Measurements from ENCODE around the gene ASPG. TPM values are rescaled to one million over a fixed set of nuclear protein-coding genes. Genes with fewer than 3 reads are reported as not detected.

ASPG gene
- polyA plus RNA-seq, 1 experiment = 0.12 TPM

- Histone ChIP-seq H3K27me3 (ENCODE audit: control insufficient read depth, insufficient read depth, low read length) (peaks cover 10% of the 10 kb centered on the region; the same call in 1 of the 2 replicates), H3K36me3 (ENCODE audit: control insufficient read depth, insufficient read depth, low read length) (no peaks in the 10 kb centered on the region), H3K4me3 (ENCODE audit: low read depth, low read length) (no peak overlapping the region)
- POLR2A ChIA-PET = no interaction called here
- CTCF ChIA-PET = no interaction called here
- no peak for DNase-seq (ENCODE audit: low read depth)
- no peak for TF ChIP-seq CTCF (IDR thresholded peaks at IDR 0.05; ENCODE audit: insufficient read depth, low read depth, low read length)
Observed at GRCh38 chr14:104113631-104114420, 28.3 kb downstream of the ASPG start.

GRCh38 chr14:104114421-104115130, 29.1 kb downstream of the ASPG start:
- Histone ChIP-seq H3K36me3 (ENCODE audit: control insufficient read depth, insufficient read depth, low read length) (no peaks in the 10 kb centered on the region), H3K27me3 (ENCODE audit: control insufficient read depth, insufficient read depth, low read length) (peaks cover 10% of the 10 kb centered on the region), H3K4me3 (ENCODE audit: low read depth, low read length) (no peak overlapping the region)
- CTCF ChIA-PET = interaction anchor here (1.4 kb wide), 1 partner anchor 525 kb away, joined by 5 read pairs; no protein-coding TSS in a partner anchor
- POLR2A ChIA-PET = no interaction called here
- DNase-seq (ENCODE audit: low read depth) = no peak
- TF ChIP-seq CTCF (IDR thresholded peaks at IDR 0.05; ENCODE audit: insufficient read depth, low read depth, low read length) = no peak

GRCh38 chr14:104115131-104115600, 29.7 kb downstream of the ASPG start:
- Histone ChIP-seq H3K36me3 (ENCODE audit: control insufficient read depth, insufficient read depth, low read length) (no peaks in the 10 kb centered on the region), H3K27me3 (ENCODE audit: control insufficient read depth, insufficient read depth, low read length) (peaks cover 10% of the 10 kb centered on the region), H3K4me3 (ENCODE audit: low read depth, low read length) (no peak overlapping the region)
- ChIA-PET CTCF (interaction anchor here (1.4 kb wide), 1 partner anchor 525 kb away, joined by 5 read pairs; no protein-coding TSS in a partner anchor), POLR2A (no interaction called here)
- no peak for DNase-seq (ENCODE audit: low read depth)
- TF ChIP-seq CTCF (IDR thresholded peaks at IDR 0.05; ENCODE audit: insufficient read depth, low read depth, low read length) = no peak

- DNase-seq (ENCODE audit: low read depth) = no peak
- peaks cover 12% of the 10 kb centered on the region for H3K27me3 ChIP-seq (ENCODE audit: control insufficient read depth, insufficient read depth, low read length)
- POLR2A ChIA-PET = no interaction called here
- H3K36me3 ChIP-seq (ENCODE audit: control insufficient read depth, insufficient read depth, low read length) = no peaks in the 10 kb centered on the region
- TF ChIP-seq CTCF (IDR thresholded peaks at IDR 0.05; ENCODE audit: insufficient read depth, low read depth, low read length) = no peak
- H3K4me3 ChIP-seq (ENCODE audit: low read depth, low read length) = no peak overlapping the region
- CTCF ChIA-PET = interaction anchor here (1.4 kb wide), 1 partner anchor 524 kb away, joined by 5 read pairs; no protein-coding TSS in a partner anchor
Observed at GRCh38 chr14:104115691-104116287, 30.3 kb downstream of the ASPG start.

- DNase-seq (ENCODE audit: low read depth) = no peak
- Histone ChIP-seq H3K36me3 (ENCODE audit: control insufficient read depth, insufficient read depth, low read length) (no peaks in the 10 kb centered on the region), H3K27me3 (ENCODE audit: control insufficient read depth, insufficient read depth, low read length) (peaks cover 13% of the 10 kb centered on the region), H3K4me3 (ENCODE audit: low read depth, low read length) (peak overlapping the region; percentile 24; the same call in 1 of the 2 replicates)
- TF ChIP-seq CTCF (IDR thresholded peaks at IDR 0.05; ENCODE audit: insufficient read depth, low read depth, low read length) = no peak
- CTCF ChIA-PET = no interaction called here
- POLR2A ChIA-PET = no interaction called here
Observed at GRCh38 chr14:104116288-104116755, 30.8 kb downstream of the ASPG start.
